WTC11 (cell line): Measurements from ENCODE around the gene FOXF2. TPM values are rescaled to one million over a fixed set of nuclear protein-coding genes. Genes with fewer than 3 reads are reported as not detected.

Experiments
- ATAC-seq: fragments of 200-7000 bp; cut with Tn5 transposase; 2 replicates; pipeline ENCODE4 v1.10.0; 2021; ENCODE audit warnings: mild to moderate bottlenecking, moderate library complexity
- CTCF ChIA-PET: fragments of 300-600 bp; sonication (Branson Sonifier 250); formaldehyde crosslinking; loops from one replicate; lab custom pipeline; 2021; ENCODE audit warnings: antibody characterized with exemption; lab: Charles Lee
- POLR2A ChIA-PET: fragments of 350-600 bp; sonication (Branson Sonifier 250); formaldehyde crosslinking; loops from one replicate; lab custom pipeline; 2021; ENCODE audit warnings: antibody characterized with exemption; lab: Charles Lee
- DNase-seq: peaks from one replicate; pipeline ENCODE4 v3.0.0; 2021; ENCODE audit warnings: low spot score
- H3K27ac Mint-ChIP-seq: 2 replicates; pipeline ENCODE4 v1.8.0; 2021; ENCODE audit warnings: mixed read lengths
- H3K27me3 Mint-ChIP-seq: 2 replicates; pipeline ENCODE4 v1.8.0; 2021; ENCODE audit warnings: low read depth, mild to moderate bottlenecking, moderate library complexity, mixed read lengths
- H3K36me3 Mint-ChIP-seq: 2 replicates; pipeline ENCODE4 v1.8.0; 2021; ENCODE audit warnings: mixed read lengths
- H3K4me1 Mint-ChIP-seq: 2 replicates; pipeline ENCODE4 v1.8.0; 2022; ENCODE audit warnings: mixed read lengths
- H3K4me3 Mint-ChIP-seq: 2 replicates; pipeline ENCODE4 v1.8.0; 2021; ENCODE audit warnings: mild to moderate bottlenecking, moderate library complexity, mixed read lengths
- H3K9me3 Mint-ChIP-seq: 2 replicates; pipeline ENCODE4 v1.8.0; 2021; ENCODE audit warnings: mixed read lengths
- AFF4 ChIP-seq: sonication (generic); formaldehyde crosslinking; IDR thresholded peaks from 2 replicates; pipeline ENCODE4 v1.8.1; 2023; ENCODE audit warnings: mild to moderate bottlenecking, missing genetic modification reagents, borderline replicate concordance
- ATF1 ChIP-seq: sonication (generic); formaldehyde crosslinking; IDR thresholded peaks from 2 replicates; pipeline ENCODE4 v1.8.1; 2023; ENCODE audit warnings: mild to moderate bottlenecking, moderate library complexity, missing genetic modification reagents
- E2F1 ChIP-seq: sonication (generic); formaldehyde crosslinking; IDR thresholded peaks from 2 replicates; pipeline ENCODE4 v1.8.0; 2022; ENCODE audit warnings: mild to moderate bottlenecking, missing genetic modification reagents
- IRF2 ChIP-seq: sonication (generic); formaldehyde crosslinking; IDR thresholded peaks from 2 replicates; pipeline ENCODE4 v1.8.0; 2022; ENCODE audit warnings: low read depth, missing genetic modification reagents, borderline replicate concordance
- NFYB ChIP-seq: sonication (generic); formaldehyde crosslinking; conservative IDR thresholded peaks from 2 replicates; pipeline ENCODE4 v1.8.0; 2022; ENCODE audit warnings: low read depth, missing genetic modification reagents
- OVOL2 ChIP-seq: fragments of 250-450 bp; sonication (Bioruptor Pico); IDR thresholded peaks from 2 replicates; pipeline ENCODE4 v1.9.0; 2021; ENCODE audit warnings: mild to moderate bottlenecking, borderline replicate concordance
- SMAD4 ChIP-seq: sonication (generic); formaldehyde crosslinking; IDR thresholded peaks from 2 replicates; pipeline ENCODE4 v1.8.0; 2022; ENCODE audit warnings: mild to moderate bottlenecking, missing genetic modification reagents
- TCF7 ChIP-seq: sonication (generic); formaldehyde crosslinking; IDR thresholded peaks from 2 replicates; pipeline ENCODE4 v1.8.0; 2022; ENCODE audit warnings: mild to moderate bottlenecking, low read depth, missing genetic modification reagents, moderate library complexity
- TEAD1 ChIP-seq: sonication (generic); formaldehyde crosslinking; IDR thresholded peaks from 2 replicates; pipeline ENCODE4 v1.8.0; 2022; ENCODE audit warnings: mild to moderate bottlenecking, missing genetic modification reagents
- ZBTB21 ChIP-seq: sonication (generic); formaldehyde crosslinking; IDR thresholded peaks from 2 replicates; pipeline ENCODE4 v1.8.1; 2023; ENCODE audit warnings: mild to moderate bottlenecking, missing genetic modification reagents, borderline replicate concordance
- ZNF425 ChIP-seq: fragments of 250-450 bp; sonication (Bioruptor Pico); conservative IDR thresholded peaks from 2 replicates; pipeline ENCODE4 v1.9.0; 2021; ENCODE audit warnings: mild to moderate bottlenecking
- total RNA-seq: library from RNA; stranded (reverse); gene quantifications from 3 replicates; pipeline ENCODE4 v1.2.3, GENCODE V29; 2021
- TF ChIP-seq, protein P1 (sequence below): fragments of 200-600 bp; IDR thresholded peaks from 2 replicates; pipeline ENCODE4 v1.8.0; 2022; ENCODE audit warnings: antibody characterized with exemption
- TF ChIP-seq, protein P2 (sequence below): sonication (generic); formaldehyde crosslinking; IDR thresholded peaks from 2 replicates; pipeline ENCODE4 v1.8.1; 2023; ENCODE audit warnings: mild to moderate bottlenecking, missing genetic modification reagents
- TF ChIP-seq, protein P3 (sequence below): sonication (generic); formaldehyde crosslinking; IDR thresholded peaks from 2 replicates; pipeline ENCODE4 v1.8.1; 2022; ENCODE audit warnings: missing genetic modification reagents, borderline replicate concordance

The FOXF2 gene
- total RNA-seq, 1 experiment from 2014 or later: 0.11 TPM

DNA sequence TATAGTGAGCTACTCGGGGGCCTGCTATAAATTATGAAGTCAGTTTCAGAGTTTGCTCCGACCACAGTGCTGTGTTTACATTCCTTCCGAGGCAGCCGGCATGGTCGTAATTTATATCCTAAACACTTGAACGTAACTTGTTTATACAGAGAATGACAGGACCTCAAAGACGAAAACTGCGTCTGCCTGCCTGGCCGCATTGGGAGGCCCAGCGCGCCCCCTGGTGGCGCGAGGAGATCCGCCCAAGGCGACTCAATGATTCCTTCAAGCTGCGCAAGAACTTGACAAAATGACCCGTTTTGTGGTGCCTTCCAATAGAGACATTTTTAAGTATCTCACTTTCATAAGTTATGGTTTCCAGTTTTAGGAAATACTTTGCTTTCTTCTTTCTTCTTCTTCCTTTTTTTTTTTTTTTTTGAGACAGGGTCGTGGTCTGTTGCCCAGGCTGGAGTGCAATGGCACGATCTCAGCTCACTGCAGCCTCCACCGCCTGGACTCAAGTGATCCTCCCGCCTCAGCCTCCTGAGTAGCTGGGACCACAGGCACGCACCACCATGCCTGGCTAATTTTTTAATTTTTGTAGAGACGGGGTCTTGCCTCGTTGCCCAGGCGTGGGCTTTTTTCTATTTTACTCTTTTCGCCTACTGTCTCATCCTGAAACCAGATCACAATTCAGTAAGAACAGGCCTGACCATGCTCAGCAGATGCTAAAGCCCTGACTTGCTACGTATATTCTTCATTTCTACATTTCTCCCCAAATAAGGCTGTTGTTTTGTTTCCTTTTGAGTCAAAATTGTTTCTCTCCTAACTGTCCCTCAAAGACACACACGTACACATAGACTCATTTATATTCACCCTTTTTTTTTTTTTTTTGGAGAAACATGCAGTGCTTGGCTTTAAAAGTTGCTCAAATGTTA lies 7.8 kb downstream of the FOXF2 start:
- H3K4me3 Mint-ChIP-seq: no peak overlapping the region
- H3K27ac Mint-ChIP-seq: no peak overlapping the region
- POLR2A ChIA-PET: interaction anchor here (0.6 kb wide), 1 partner anchor 82 kb away, joined by 4 read pairs; no protein-coding TSS in a partner anchor
- H3K4me1 Mint-ChIP-seq: peaks cover 35% of the 10 kb centered on the region
- H3K36me3 Mint-ChIP-seq: no peaks in the 10 kb centered on the region
- H3K9me3 Mint-ChIP-seq: no peaks in the 10 kb centered on the region
- peaks cover 83% of the 10 kb centered on the region for H3K27me3 Mint-ChIP-seq
- TF ChIP-seq OVOL2 (CRISPR knock-in tag): no peak
- TF ChIP-seq, protein P1, sequence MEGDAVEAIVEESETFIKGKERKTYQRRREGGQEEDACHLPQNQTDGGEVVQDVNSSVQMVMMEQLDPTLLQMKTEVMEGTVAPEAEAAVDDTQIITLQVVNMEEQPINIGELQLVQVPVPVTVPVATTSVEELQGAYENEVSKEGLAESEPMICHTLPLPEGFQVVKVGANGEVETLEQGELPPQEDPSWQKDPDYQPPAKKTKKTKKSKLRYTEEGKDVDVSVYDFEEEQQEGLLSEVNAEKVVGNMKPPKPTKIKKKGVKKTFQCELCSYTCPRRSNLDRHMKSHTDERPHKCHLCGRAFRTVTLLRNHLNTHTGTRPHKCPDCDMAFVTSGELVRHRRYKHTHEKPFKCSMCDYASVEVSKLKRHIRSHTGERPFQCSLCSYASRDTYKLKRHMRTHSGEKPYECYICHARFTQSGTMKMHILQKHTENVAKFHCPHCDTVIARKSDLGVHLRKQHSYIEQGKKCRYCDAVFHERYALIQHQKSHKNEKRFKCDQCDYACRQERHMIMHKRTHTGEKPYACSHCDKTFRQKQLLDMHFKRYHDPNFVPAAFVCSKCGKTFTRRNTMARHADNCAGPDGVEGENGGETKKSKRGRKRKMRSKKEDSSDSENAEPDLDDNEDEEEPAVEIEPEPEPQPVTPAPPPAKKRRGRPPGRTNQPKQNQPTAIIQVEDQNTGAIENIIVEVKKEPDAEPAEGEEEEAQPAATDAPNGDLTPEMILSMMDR: peak; percentile 95
- TF ChIP-seq, protein P2, sequence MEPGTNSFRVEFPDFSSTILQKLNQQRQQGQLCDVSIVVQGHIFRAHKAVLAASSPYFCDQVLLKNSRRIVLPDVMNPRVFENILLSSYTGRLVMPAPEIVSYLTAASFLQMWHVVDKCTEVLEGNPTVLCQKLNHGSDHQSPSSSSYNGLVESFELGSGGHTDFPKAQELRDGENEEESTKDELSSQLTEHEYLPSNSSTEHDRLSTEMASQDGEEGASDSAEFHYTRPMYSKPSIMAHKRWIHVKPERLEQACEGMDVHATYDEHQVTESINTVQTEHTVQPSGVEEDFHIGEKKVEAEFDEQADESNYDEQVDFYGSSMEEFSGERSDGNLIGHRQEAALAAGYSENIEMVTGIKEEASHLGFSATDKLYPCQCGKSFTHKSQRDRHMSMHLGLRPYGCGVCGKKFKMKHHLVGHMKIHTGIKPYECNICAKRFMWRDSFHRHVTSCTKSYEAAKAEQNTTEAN (CRISPR knock-in tag): no peak
- ATAC-seq (no peak), DNase-seq (peak; percentile 80)
- CTCF ChIA-PET: interaction anchor here (0.5 to 2.6 kb wide), 42 partner anchors 8 to 804 kb away, joined by 3 to 23 read pairs (median 4); partner anchors contain the start of gene FOXQ1

GRCh38 chr6:1399085-1399780 lies 9.9 kb downstream of the FOXF2 start:
- CTCF ChIA-PET: interaction anchor here (1.0 kb wide), 2 partner anchors 18 to 27 kb away, joined by 3 read pairs; no protein-coding TSS in a partner anchor
- H3K9me3 Mint-ChIP-seq: no peaks in the 10 kb centered on the region
- no peak for DNase-seq

DNA sequence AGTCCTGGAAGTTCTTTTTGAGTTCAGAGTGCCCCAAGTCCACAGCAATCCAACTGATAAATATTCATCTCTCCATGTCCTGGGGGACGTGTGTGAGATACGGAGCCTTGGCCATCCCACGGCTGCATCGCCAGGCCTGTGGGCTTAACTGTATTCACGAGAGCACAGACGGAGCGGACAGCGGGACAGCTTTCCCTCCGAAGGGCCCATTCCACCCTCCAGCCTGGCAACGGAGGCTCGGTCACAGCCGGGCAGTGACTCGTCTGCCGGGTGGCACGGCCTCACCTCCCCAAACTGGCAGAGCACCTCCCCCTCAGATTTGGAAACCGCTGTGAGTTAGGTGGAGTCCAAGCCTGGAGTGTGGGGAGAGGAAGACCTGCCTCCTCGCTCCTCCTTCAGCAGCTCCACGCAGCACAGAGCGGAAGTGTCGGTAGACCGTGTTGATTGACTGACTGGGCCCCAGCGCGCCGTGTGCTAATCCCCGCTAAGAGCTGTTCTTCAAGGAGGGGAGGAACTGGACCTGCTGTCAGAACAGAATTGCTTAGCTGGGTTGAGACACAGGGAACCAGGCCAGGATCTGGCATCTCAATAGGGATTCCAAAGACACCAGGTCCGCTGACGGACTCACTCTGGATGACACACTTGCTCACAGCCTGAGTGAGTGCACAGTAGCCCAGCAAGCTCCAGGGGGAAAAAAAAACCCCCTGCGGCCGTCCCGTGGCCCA lies 10.9 kb downstream of the FOXF2 start:
- CTCF ChIA-PET: interaction anchor here (1.0 kb wide), 2 partner anchors 9 to 26 kb away, joined by 3 read pairs; no protein-coding TSS in a partner anchor
- POLR2A ChIA-PET: no interaction called here
- Mint-ChIP-seq H3K4me1 (peaks cover 25% of the 10 kb centered on the region), H3K27ac (no peak overlapping the region), H3K4me3 (no peak overlapping the region), H3K27me3 (peaks cover 52% of the 10 kb centered on the region), H3K36me3 (no peaks in the 10 kb centered on the region), H3K9me3 (no peaks in the 10 kb centered on the region)
- no peak for ATAC-seq
- no peak for DNase-seq
- TF ChIP-seq TCF7 (CRISPR knock-in tag): no peak
- TF ChIP-seq ZBTB21: no peak
- TF ChIP-seq ATF1 (CRISPR knock-in tag): no peak
- no peak for TF ChIP-seq SMAD4 (CRISPR knock-in tag)
- TF ChIP-seq ZNF425: no peak
- TF ChIP-seq AFF4 (CRISPR knock-in tag): no peak
- TF ChIP-seq NFYB (CRISPR knock-in tag): no peak
- TF ChIP-seq TEAD1 (CRISPR knock-in tag): no peak
- no peak for TF ChIP-seq E2F1 (CRISPR knock-in tag)

More at GRCh38 chr6:1399085-1399780, 9.9 kb downstream of the FOXF2 start:
- POLR2A ChIA-PET: no interaction called here
- no peak for ATAC-seq
- H3K27ac Mint-ChIP-seq: no peak overlapping the region
- peaks cover 33% of the 10 kb centered on the region for H3K4me1 Mint-ChIP-seq
- no peaks in the 10 kb centered on the region for H3K36me3 Mint-ChIP-seq
- H3K4me3 Mint-ChIP-seq: no peak overlapping the region
- TF ChIP-seq, protein P3, sequence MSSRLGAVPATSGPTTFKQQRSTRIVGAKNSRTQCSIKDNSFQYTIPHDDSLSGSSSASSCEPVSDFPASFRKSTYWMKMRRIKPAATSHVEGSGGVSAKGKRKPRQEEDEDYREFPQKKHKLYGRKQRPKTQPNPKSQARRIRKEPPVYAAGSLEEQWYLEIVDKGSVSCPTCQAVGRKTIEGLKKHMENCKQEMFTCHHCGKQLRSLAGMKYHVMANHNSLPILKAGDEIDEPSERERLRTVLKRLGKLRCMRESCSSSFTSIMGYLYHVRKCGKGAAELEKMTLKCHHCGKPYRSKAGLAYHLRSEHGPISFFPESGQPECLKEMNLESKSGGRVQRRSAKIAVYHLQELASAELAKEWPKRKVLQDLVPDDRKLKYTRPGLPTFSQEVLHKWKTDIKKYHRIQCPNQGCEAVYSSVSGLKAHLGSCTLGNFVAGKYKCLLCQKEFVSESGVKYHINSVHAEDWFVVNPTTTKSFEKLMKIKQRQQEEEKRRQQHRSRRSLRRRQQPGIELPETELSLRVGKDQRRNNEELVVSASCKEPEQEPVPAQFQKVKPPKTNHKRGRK (CRISPR knock-in tag): peak; percentile 94; the same call in 1 of the 2 replicates
- TF ChIP-seq IRF2 (CRISPR knock-in tag): no peak
- peaks cover 63% of the 10 kb centered on the region for H3K27me3 Mint-ChIP-seq
